ENCODE data around the gene SPPL2B.
"Not testable (repeated sequence)": the region's sequence is repeated elsewhere in the genome, so short reads cannot be mapped to it uniquely, and the experiment has no call there.

SPPL2B gene

GRCh38 chr19:2382530-2383222 lies 54.2 kb downstream of the SPPL2B start:
- FAIRE-seq, result no peak

- no peak for FAIRE-seq
Measured at GRCh38 chr19:2385053-2385721, 56.7 kb downstream of the SPPL2B start.

- FAIRE-seq, result no peak
Measured at GRCh38 chr19:2387367-2388288, 59.1 kb downstream of the SPPL2B start.

DNA sequence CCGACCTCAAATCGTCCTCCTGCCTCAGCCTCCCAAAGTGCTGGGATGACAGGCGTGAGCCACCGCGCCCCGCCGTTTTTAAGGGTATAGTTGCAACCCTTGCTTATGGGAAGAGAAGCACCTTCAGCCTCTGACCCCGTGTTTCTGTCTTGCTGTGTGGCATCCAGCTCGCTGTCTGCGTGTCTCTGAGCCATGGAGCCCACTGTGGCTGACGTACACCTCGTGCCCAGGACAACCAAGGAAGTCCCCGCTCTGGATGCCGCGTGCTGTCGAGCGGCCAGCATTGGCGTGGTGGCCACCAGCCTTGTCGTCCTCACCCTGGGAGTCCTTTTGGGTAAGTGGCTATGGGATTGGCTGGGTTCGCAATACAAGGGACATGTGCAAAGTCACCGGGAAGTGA lies 61.1 kb downstream of the SPPL2B start:
- FAIRE-seq, result no peak

DNA sequence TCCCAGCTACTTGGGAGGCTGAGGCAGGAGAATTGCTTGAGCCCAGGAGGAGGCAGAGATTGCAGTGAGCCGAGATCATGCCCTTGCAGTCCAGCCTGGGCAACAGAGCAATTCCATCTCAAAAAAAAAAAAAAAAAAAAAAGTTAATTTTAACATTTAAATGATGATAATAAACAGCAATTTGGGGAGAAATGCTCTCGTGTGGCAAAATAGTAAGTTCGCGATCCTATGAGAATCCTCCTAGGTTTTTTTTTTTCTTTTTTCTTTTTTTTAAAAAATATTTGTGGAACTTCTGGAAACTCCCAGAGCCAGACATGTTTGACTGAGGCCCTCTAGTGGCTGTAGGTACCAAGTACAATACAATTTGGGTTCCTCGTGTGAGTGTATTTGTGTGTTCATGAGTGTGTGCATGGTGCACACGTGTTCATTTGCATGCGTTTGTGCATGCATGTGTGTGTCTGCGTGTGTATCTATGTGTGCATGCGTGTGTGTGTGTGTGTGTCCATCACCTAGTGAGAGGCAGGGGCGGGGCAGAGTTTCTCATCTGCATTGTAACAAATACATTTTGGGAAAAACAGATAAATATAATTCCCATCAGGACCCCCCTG lies 62.7 kb downstream of the SPPL2B start:
- FAIRE-seq, result no peak

DNA sequence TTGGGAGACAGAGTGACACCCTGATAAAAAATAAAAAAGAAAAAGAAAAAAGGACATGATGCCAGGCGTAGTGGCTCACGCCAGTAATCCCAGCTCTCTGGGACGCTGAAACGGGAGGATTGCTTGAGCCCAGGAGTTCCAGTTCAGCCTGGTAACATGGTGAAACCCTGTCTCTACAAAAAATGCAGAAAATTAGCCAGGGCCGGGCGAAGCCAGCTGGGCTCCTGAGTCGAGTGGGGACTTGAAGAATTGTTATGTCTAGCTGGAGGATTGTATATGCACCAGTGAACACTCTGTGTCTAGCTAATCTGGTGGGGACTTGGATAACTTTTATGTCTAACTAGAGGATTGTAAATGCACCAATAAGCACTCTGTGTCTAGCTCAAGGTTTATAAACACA lies 63.9 kb downstream of the SPPL2B start:
- FAIRE-seq, result no peak

GRCh38 chr19:2392899-2393298 lies 64.4 kb downstream of the SPPL2B start:
- not testable (repeated sequence) for FAIRE-seq

DNA sequence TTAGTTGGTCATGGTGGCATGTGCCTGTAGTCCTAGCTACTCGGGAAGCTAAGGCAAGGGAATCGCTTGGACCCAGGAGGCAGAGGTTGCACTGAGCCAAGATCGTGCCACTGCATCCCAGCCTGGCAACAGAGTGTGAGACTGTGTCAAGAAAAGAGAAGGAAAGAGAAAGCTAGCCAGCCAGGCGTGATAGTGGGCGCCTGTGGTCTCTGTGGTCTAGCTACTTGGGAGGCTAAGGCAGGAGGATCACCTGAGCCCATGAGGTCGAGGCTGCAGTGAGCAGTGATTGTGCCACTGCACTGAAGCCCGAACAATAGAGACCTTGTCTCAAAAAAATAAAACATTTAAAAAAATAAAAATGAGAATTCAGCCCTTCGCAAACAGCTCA lies 65.6 kb downstream of the SPPL2B start:
- FAIRE-seq, result no peak

DNA sequence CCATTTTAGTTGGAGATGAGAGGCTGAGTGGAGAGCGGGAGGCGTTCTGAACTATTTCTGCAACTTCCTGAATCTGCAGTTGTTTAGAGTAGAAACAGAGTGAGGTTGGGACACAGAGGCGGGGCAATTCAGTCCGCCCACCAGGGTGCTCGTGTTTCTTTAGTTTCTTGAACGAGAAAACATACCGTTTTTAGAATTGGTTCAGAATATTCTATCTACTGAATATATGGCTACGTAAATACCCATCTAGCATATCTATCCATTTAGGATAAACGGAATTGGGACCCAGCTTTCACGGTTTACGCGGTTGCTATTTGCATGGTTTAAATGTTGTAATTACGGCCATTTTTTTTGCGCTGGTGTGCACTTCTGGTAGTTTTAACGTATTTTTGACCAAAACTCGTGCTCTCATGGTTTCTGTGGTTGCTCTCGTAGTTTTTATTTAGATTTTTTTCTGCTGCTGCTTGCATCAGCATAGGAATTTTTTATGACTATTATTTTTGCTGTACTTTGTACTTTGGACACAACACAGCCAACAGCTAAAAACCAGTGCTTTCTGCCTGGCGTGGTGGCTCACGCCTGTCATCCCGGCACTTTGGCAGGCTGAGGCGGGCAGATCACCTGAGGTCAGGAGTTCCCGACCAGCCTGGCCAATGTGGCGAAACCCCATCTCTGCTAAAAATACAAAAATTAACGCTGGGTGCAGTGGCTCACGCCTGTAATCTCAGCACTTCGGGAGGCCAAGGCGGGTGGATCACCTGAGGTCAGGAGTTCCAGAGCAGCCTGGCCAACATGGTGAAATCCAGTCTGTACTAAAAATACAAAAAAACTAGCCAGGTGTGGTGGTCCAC lies 66.2 kb downstream of the SPPL2B start:
- no peak for FAIRE-seq

- FAIRE-seq, result not testable (repeated sequence)
Measured at GRCh38 chr19:2395293-2395829, 66.9 kb downstream of the SPPL2B start.

- not testable (repeated sequence) for FAIRE-seq
Measured at GRCh38 chr19:2397173-2397572, 68.7 kb downstream of the SPPL2B start.

GRCh38 chr19:2398735-2399305 lies 70.3 kb downstream of the SPPL2B start:
- no peak for FAIRE-seq

GRCh38 chr19:2399582-2399981 lies 71.1 kb downstream of the SPPL2B start:
- no peak for FAIRE-seq

All from islet of Langerhans (tissue), 1 donor.